HCT116 (cell line): ENCODE data around the gene MBNL2. TPM values are rescaled to one million over a fixed set of nuclear protein-coding genes. Genes with fewer than 3 reads are reported as not detected.

Experiments used
- ATAC-seq: fragments of 200-7000 bp; cut with Tn5 transposase; 2 replicates; pipeline ENCODE4 v1.9.1; 2020; ENCODE audit warnings: mild to moderate bottlenecking, moderate library complexity
- BruUV-seq: library from RNA; stranded (reverse); fragments of 400-500 nt; replicated peaks from 2 replicates; lab custom pipeline; 2021; lab: Mats Ljungman, UMichigan
- CTCF ChIA-PET: fragments of 300-600 bp; sonication (Branson Sonifier 250); formaldehyde crosslinking; loops from one replicate; lab custom pipeline; 2021; ENCODE audit warnings: antibody characterized with exemption; lab: Charles Lee
- POLR2A ChIA-PET: fragments of 300-600, 350-600 bp; sonication (Branson Sonifier 250); formaldehyde crosslinking; loops from one replicate; lab custom pipeline; 2021; ENCODE audit warnings: antibody characterized with exemption; lab: Charles Lee
- RAD21 ChIA-PET, 2 experiments: fragments of 300-600 bp; sonication (Branson Sonifier 250); formaldehyde crosslinking; loops; one replicate each; lab custom pipeline; 2023; ENCODE audit warnings: low total read pairs in 2 of 2; ENCODE audit not compliant: uncharacterized antibody in 2 of 2, unreplicated experiment in 2 of 2, low non-redundant PET in 1 of 2; lab: Charles Lee
- DNase-seq: peaks from one replicate; pipeline ENCODE4 v3.0.0-alpha.2; 2010; ENCODE audit warnings: low read depth, low spot score
- H2AFZ ChIP-seq: fragments of 200-600 bp; shearing (Covaris generic), sonication (generic); 2 replicates; pipeline ENCODE4 v1.6.1; 2017; ENCODE audit warnings: low read depth, mixed run types, mixed read lengths, antibody characterized with exemption, low read length; ENCODE audit not compliant: poor library complexity, severe bottlenecking
- H3K27ac ChIP-seq: 2 replicates; pipeline ENCODE4 v1.5.1; 2012; ENCODE audit warnings: low read depth, low read length
- H3K27me3 ChIP-seq: fragments of 200-600 bp; sonication (generic); 2 replicates; pipeline ENCODE4 v1.6.1; 2016; ENCODE audit warnings: mixed run types, low read length, mixed read lengths; ENCODE audit not compliant: insufficient read depth
- H3K36me3 ChIP-seq, 2 experiments: fragments of 200-500 bp in 1 of 2; fragments of 200-600 bp in 1 of 2; sonication (Bioruptor generic) in 1 of 2; sonication (generic) in 1 of 2; 2 replicates each; pipeline versions ENCODE4 v1.5.1 to v1.6.1; 2014 to 2016; ENCODE audit warnings: low read length in 2 of 2, inconsistent platforms in 1 of 2, mixed read lengths in 1 of 2, mixed run types in 1 of 2; ENCODE audit not compliant: insufficient read depth in 2 of 2, control insufficient read depth in 1 of 2
- H3K4me1 ChIP-seq, 2 experiments: fragments of 200-600 bp in 1 of 2; sonication (generic) in 1 of 2; 2 replicates each; pipeline versions ENCODE4 v1.5.1 to v1.6.1; 2012 to 2017; ENCODE audit warnings: low read length in 2 of 2, inconsistent platforms in 1 of 2, mild to moderate bottlenecking in 1 of 2, mixed read lengths in 1 of 2, mixed run types in 1 of 2, moderate library complexity in 1 of 2; ENCODE audit not compliant: insufficient read depth in 2 of 2, control insufficient read depth in 1 of 2
- H3K4me2 ChIP-seq: fragments of 200-600 bp; sonication (generic); 2 replicates; pipeline ENCODE4 v1.6.1; 2017; ENCODE audit warnings: mixed run types, low read length, mixed read lengths
- H3K4me3 ChIP-seq, 2 experiments: fragments of 200-600 bp in 1 of 2; sonication (generic) in 1 of 2; replicated peaks in 1 of 2; 2 replicates each; pipeline ENCODE4 v1.5.1; 2011 to 2016; ENCODE audit warnings: low read length in 2 of 2, control low read depth in 1 of 2, low read depth in 1 of 2, mild to moderate bottlenecking in 1 of 2, mixed read lengths in 1 of 2, mixed run types in 1 of 2
- H3K79me2 ChIP-seq: fragments of 200-600 bp; sonication (generic); 2 replicates; pipeline ENCODE4 v1.6.1; 2017; ENCODE audit warnings: mild to moderate bottlenecking, mixed run types, low read length, moderate library complexity, mixed read lengths; ENCODE audit not compliant: insufficient read depth
- H3K9ac ChIP-seq: fragments of 200-600 bp; sonication (generic); 2 replicates; pipeline ENCODE4 v1.6.1; 2016; ENCODE audit warnings: low read length, mixed read lengths
- H3K9me2 ChIP-seq: fragments of 200-600 bp; sonication (generic), shearing (Covaris generic); 2 replicates; pipeline ENCODE4 v1.6.1; 2017; ENCODE audit warnings: mixed run types, mild to moderate bottlenecking, moderate library complexity; ENCODE audit not compliant: insufficient read depth
- H3K9me3 ChIP-seq, 2 experiments: fragments of 200-500 bp in 1 of 2; fragments of 200-600 bp in 1 of 2; sonication (Bioruptor generic) in 1 of 2; sonication (generic) in 1 of 2; 2 replicates each; pipeline ENCODE4 v1.6.1; 2014 to 2017; ENCODE audit warnings: low read length in 2 of 2, mixed read lengths in 2 of 2, inconsistent platforms in 1 of 2, low read depth in 1 of 2, mild to moderate bottlenecking in 1 of 2, mixed run types in 1 of 2, moderate library complexity in 1 of 2; ENCODE audit not compliant: control insufficient read depth in 1 of 2, insufficient read depth in 1 of 2
- H4K20me1 ChIP-seq: fragments of 200-600 bp; sonication (generic), shearing (Covaris generic); 2 replicates; pipeline ENCODE4 v1.6.1; 2017; ENCODE audit warnings: mixed run types, mild to moderate bottlenecking, moderate library complexity; ENCODE audit not compliant: insufficient read depth
- EZH2 ChIP-seq: fragments of 200-600 bp; sonication (generic); IDR thresholded peaks from 2 replicates; pipeline ENCODE4 v1.6.1; 2017; ENCODE audit warnings: antibody characterized with exemption, mixed run types
- FOSL1 ChIP-seq: IDR thresholded peaks from 2 replicates; pipeline ENCODE4 v1.6.1; 2012; ENCODE audit warnings: low read depth
- JUND ChIP-seq: IDR thresholded peaks from 2 replicates; pipeline ENCODE4 v1.6.1; 2012
- MAX ChIP-seq: IDR thresholded peaks from 2 replicates; pipeline ENCODE4 v1.6.1; 2012
- SP1 ChIP-seq: IDR thresholded peaks from 2 replicates; pipeline ENCODE4 v1.6.1; 2012; ENCODE audit warnings: low read depth
- TCF7L2 ChIP-seq: IDR thresholded peaks from 2 replicates; pipeline ENCODE4 v1.7.0; 2011; ENCODE audit warnings: borderline replicate concordance, inconsistent platforms; ENCODE audit not compliant: insufficient read depth, insufficient read length; ENCODE audit errors: extremely low read depth
- ZBTB33 ChIP-seq: IDR thresholded peaks from 2 replicates; pipeline ENCODE4 v1.6.1; 2011; ENCODE audit warnings: mild to moderate bottlenecking, low read length, moderate library complexity; ENCODE audit not compliant: insufficient replicate concordance; ENCODE audit errors: extremely low read depth
- intact Hi-C: fragments of 100-400 bp; cut with micrococcal nuclease; formaldehyde crosslinking; loops from 2 replicates; pipeline ENCODE4 v1.10.0; 2022
- total RNA-seq: library from RNA; stranded (reverse); gene quantifications from one replicate; pipeline ENCODE4 v1.2.1, GENCODE V29; 2021; ENCODE audit not compliant: unreplicated experiment
- TF ChIP-seq, protein P1 (sequence below), 3 experiments: fragments of 200-600 bp in 1 of 3; sonication (generic) in 1 of 3; IDR thresholded peaks in 2 of 3; conservative IDR thresholded peaks in 1 of 3; 2 replicates each; pipeline ENCODE4 v1.5.1; 2012 to 2017; ENCODE audit warnings: low read depth in 2 of 3, low read length in 2 of 3, antibody characterized with exemption in 1 of 3, borderline replicate concordance in 1 of 3, control low read depth in 1 of 3, mild to moderate bottlenecking in 1 of 3, mixed read lengths in 1 of 3, mixed run types in 1 of 3, moderate library complexity in 1 of 3; ENCODE audit not compliant: insufficient read depth in 1 of 3
- TF ChIP-seq, protein P2 (sequence below): IDR thresholded peaks from 2 replicates; pipeline ENCODE4 v1.6.1; 2012

Gene MBNL2
- total RNA-seq, 1 experiment from 2014 or later: 73.9 TPM

- BruUV-seq: no TSS peak
- Histone ChIP-seq H2AFZ (no peak overlapping the region), H3K9me2 (no peaks in the 10 kb centered on the region), H3K27ac (peak overlapping the region; percentile 54), H3K9ac (no peak overlapping the region; the same call in 1 of the 2 replicates), H4K20me1 (no peaks in the 10 kb centered on the region), H3K4me3 (no peak overlapping the region), H3K4me2 (peak overlapping the region; percentile 38), H3K9me3 (no peaks in the 10 kb centered on the region), H3K4me1 (peaks cover 27 to 45% of the 10 kb centered on the region in 2 experiments), H3K79me2 (peaks cover 11% of the 10 kb centered on the region; the same call in 1 of the 2 replicates), H3K36me3 (no peaks in the 10 kb centered on the region), H3K27me3 (no peaks in the 10 kb centered on the region)
- intact Hi-C loops: no loop called here
- ChIA-PET CTCF (no interaction called here), POLR2A (no interaction called here), RAD21 (no interaction called here)
- no peak for DNase-seq
- TF ChIP-seq FOSL1 (no peak), EZH2 (no peak), ZBTB33 (no peak), SP1 (no peak), MAX (no peak), JUND (no peak), TCF7L2 (no peak)
- TF ChIP-seq, protein P1, sequence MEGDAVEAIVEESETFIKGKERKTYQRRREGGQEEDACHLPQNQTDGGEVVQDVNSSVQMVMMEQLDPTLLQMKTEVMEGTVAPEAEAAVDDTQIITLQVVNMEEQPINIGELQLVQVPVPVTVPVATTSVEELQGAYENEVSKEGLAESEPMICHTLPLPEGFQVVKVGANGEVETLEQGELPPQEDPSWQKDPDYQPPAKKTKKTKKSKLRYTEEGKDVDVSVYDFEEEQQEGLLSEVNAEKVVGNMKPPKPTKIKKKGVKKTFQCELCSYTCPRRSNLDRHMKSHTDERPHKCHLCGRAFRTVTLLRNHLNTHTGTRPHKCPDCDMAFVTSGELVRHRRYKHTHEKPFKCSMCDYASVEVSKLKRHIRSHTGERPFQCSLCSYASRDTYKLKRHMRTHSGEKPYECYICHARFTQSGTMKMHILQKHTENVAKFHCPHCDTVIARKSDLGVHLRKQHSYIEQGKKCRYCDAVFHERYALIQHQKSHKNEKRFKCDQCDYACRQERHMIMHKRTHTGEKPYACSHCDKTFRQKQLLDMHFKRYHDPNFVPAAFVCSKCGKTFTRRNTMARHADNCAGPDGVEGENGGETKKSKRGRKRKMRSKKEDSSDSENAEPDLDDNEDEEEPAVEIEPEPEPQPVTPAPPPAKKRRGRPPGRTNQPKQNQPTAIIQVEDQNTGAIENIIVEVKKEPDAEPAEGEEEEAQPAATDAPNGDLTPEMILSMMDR (IDR thresholded peaks at IDR 0.05 in 2 of 3, conservative IDR thresholded peaks at IDR 0.05 in 1 of 3; ENCODE audit: borderline replicate concordance in 1 of 3, insufficient read depth in 1 of 3, low read depth in 2 of 3, low read length in 2 of 3): no peak
- TF ChIP-seq, protein P2, sequence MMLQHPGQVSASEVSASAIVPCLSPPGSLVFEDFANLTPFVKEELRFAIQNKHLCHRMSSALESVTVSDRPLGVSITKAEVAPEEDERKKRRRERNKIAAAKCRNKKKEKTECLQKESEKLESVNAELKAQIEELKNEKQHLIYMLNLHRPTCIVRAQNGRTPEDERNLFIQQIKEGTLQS: no peak
- TF ChIP-seq, all 23 proteins: peak for 0
- peak; percentile 62; the same call in 1 of the 2 replicates for ATAC-seq
Measured at GRCh38 chr13:97328222-97328790, 106.2 kb downstream of the MBNL2 start.
